ENCODE data around the gene ADAMTS4.

ADAMTS4 gene

DNA sequence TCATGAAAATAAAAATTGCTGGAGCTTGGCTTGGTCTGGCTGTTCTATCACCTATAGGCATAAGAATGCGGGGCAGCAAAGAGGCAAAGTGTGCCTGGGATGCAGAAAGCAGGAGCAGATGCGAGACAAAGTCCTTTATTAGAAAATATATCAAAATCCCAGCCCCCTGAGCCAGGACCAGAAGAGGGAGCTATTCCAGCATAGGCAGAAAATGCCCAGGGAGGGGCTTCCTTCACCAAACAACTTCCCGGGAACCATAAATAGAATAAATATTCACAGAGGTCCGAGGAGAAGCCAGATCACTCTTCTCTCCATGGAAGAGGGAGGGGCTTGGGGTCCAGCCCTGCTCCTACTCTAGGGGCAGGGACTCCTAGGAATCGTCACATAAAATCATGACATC, 27.7 kb downstream of the ADAMTS4 start:
- DNase-seq, result no peak

DNA sequence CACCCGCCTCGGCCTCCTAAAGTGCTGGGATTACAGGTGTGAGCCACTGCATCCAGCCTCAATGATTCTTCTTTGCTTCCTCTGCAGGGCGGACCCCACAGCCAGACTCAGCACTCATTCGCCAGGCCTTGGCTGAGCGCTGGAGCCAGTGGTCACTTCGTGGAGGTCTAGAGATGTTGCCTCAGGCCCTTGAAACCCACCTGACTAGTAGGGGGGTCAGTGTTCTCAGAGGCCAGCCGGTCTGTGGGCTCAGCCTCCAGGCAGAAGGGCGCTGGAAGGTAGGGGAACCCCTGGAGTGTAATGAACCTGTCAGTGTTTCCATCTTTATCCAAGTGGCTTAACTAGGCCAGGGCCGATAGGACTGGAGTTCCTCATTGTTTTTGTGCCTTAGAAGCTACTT, 29.9 kb downstream of the ADAMTS4 start:
- no peak for DNase-seq

DNA sequence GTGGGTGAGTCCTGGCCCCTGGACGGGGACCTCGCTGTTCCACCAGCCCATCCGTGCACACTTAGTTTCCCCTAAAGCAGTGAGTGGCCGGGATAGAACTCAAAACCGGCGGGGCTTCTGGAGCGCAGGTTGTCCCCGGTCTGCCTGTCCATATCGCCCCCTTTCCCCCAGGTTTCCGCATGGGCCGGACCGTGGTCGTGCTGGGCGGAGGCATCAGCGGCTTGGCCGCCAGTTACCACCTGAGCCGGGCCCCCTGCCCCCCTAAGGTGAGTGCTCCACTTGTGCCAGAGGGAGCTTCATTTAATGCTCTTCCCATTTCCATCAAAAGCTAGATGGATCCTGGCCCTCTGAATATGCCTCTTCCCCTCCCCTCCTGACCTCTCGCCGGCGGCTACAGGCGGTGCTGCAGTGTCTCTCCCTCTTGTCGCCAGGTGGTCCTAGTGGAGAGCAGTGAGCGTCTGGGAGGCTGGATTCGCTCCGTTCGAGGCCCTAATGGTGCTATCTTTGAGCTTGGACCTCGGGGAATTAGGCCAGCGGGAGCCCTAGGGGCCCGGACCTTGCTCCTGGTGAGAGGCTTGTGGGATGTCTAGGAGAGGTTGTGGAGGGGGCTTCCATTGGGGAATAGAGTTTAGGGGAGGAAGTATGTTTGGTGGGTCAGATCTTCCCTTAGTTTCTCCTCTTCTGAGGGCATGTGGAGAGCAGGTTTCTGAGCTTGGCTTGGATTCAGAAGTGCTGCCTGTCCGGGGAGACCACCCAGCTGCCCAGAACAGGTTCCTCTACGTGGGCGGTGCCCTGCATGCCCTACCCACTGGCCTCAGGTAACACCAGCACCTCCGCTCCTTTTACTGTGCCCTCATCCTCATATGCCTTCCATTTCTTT, 31.9 kb downstream of the ADAMTS4 start:
- no peak for DNase-seq

DNA sequence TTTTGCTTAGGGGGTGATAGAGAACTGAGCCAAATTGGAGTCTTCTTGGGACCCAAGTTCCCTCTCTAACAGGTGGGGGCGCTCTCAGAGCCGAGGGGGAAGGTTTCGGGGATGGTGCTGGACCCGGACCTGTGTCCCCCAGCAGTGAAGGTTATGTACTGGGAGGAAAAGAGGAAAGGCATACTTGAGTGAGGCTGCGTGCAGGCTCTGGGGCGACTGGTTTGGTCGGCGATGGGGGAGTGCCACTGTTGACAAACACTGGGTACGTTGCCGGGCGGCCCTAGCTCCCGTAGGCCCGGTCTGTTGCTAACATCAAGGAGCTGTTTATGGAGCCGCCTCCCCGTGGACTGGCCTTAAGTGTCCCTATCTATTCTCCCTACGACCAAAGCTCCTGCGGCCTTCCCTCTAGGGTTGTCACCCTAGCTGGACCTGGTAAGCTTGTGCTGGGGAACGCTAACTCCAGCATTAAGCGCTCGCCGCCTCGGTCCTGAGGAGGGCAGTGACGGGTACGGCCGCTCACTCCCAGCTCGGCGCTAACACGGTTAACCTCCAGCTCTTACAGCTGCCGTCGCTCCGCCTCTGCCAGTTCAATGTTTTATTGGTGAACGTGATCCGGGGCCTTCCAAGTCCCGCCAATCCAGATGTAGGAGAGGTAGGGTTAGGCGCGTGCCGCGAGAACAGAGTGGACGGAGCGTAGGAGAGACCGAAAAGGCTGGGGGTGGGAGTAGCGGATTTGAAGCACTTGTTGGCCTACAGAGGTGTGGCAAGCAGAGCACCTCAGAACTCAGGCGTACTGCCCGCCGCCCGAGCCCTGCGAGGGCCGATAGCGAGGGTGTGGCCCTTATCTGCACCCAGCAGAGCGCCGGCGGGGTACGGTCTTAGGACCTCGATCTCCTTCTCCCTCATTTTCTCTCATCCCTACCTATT, 32.8 kb downstream of the ADAMTS4 start, which contains the start of gene PPOX:
Gene PPOX (plus strand): TSS at position 685 of the 927 bp plus-strand sequence. CDS start 422 bp downstream, outside the sequence.
- peak; percentile 97 for DNase-seq

DNA sequence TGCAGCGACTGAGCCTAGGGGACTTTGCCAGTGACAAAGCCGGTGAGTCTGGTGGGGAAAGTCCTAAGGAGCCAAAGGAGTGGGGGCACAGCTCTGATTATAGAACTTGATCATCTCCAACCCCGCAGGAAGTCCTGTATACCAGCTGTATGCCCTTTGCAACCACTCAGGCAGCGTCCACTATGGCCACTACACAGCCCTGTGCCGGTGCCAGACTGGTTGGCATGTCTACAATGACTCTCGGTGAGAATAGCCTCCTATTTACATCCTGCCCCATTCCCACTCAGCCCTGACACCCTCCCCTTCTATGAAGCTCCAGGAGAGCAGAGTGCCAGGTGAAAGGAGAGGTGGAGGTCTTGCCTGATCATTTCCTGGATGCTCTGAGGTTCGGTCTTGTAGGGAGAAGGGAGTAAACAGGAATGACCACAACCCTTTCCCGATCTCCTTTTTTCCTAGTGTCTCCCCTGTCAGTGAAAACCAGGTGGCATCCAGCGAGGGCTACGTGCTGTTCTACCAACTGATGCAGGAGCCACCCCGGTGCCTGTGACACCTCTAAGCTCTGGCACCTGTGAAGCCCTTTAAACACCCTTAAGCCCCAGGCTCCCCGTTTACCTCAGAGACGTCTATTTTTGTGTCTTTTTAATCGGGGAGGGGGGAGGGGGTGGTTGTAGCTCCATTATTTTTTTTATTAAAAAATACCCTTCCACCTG, 33.8 kb downstream of the ADAMTS4 start:
- DNase-seq, result no peak

DNA sequence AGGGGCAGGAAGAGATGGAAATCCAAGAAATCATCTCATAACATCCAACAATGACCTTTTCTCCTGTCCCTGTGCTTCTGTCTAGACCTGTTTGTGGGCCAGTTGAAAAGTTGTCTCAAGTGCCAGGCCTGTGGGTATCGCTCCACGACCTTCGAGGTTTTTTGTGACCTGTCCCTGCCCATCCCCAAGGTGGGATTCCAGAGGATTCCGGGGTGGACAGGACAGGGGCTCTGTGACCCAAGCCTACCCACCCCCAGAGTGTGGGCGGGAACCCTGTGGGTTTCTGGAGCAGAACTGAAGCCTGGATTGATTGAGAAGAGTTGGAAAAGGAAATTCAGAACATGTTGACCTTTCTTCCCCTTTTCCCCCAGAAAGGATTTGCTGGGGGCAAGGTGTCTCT, 35.1 kb downstream of the ADAMTS4 start:
- DNase-seq, result no peak

DNA sequence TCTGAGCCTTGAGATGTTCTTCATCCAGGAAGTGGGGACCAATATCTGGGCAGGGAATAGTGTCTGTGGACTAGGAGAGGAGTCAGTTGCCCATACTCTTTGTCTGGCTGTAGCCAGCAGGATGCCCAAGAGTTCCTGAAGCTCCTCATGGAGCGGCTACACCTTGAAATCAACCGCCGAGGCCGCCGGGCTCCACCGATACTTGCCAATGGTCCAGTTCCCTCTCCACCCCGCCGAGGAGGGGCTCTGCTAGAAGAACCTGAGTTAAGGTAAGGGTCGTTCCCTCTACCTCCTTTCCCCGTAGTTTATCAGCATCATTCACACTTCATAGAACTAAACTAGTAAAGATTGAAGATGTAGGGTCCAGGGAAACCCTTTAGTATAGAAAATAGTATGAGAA, 36.0 kb downstream of the ADAMTS4 start:
- no peak for DNase-seq

DNA sequence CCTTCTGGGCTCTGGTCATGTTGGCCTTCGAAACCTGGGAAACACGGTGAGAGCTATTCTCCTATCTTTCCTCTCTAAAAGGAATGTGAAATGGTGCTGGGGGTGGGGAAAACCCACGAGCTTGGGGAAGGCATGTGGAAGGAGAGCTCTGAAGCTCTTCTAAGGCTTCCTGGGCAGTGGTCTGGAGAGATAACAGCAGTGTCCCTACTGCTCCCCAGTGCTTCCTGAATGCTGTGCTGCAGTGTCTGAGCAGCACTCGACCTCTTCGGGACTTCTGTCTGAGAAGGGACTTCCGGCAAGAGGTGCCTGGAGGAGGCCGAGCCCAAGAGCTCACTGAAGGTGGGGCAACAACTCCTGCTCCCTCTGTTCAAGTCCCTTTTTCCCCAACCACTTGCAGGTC, 36.8 kb downstream of the ADAMTS4 start:
- no peak for DNase-seq

DNA sequence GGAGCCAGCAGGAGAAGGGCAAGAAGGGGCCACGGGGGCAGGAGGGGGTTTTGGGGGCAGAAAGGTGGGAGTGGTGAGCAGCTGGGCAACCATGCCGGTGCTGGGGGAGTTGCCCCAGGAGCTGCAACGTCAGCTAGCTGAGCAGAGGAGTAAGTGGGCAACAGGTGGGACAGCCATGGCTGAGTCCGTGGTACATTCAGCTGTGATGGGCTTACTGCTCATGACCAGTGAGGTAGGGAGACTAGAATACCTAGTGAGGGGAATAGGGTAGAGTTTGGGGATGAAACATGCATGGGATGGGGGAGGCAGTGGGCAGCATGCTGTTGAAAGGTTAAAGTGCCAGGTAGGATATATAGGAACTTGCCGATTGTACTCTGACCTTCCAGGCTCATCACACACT, 37.2 kb downstream of the ADAMTS4 start:
- no peak for DNase-seq

DNA sequence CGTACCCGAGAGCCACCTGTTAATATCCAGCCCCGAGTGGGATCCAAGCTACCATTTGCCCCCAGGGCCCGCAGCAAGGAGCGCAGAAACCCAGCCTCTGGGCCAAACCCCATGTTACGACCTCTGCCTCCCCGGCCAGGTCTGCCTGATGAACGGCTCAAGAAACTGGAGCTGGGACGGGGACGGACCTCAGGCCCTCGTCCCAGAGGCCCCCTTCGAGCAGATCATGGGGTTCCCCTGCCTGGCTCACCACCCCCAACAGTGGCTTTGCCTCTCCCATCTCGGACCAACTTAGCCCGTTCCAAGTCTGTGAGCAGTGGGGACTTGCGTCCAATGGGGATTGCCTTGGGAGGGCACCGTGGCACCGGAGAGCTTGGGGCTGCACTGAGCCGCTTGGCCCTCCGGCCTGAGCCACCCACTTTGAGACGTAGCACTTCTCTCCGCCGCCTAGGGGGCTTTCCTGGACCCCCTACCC, 38.1 kb downstream of the ADAMTS4 start:
- no peak for DNase-seq

DNA sequence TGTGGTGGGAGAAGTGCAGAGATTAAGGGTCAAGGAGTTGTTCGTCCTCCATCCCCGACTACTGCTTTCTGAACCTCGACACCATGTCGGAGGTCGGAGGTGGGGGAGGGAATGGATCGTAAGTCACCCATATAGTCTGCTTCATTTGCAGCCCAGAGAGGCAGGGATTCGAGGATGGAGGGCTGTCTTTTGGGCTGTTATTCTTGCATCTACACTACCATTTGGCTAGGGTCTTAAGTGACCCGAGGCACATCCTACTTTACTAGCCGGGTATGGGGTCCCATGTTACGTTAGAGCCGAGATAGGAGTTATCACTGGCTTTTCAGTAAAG, 39.0 kb downstream of the ADAMTS4 start:
- DNase-seq, result no peak

DNA sequence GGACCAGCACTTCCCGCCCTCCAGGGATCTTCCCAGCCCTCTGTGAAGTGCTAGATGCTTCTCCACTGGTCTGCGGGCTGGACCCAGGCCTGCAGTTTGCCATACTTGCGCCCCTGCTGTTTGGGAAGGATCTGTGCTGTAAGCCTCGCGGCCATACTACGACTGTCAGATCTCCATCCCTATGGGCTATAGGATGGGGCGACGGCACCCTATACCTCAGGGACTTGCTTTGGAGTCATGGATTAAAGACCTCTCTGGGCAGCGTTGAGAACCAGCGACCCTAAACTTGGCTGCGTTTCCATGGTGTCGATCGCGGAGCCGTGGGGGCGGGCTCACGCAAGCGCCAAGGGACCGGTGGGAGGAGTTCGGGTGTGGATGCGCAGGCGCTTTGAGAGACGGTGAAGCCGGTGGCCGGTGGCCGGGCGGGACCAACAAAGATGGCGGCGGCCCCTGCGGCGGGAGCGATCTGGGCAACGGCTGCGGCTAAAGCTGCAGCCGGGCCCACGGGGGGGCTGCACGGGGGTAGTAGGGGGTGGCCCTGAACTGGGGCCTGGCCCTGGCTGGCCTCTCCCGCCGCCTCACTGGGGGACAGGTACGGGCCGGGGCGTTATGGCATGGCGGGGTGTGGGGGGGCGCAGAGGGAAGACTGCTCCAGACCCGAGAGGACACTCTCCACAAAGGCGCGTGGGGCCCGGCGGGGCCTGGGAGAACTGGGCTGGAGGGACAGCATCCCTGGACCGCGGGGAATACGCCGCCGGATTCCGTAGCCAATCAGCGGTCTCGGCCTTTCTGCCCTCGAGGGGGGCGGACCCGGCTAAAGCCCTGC, 39.6 kb downstream of the ADAMTS4 start, which contains the start of gene USP21:
Gene USP21 (plus strand): TSS at position 414 of the 826 bp plus-strand sequence. CDS start 1,141 bp downstream, outside the sequence.
- DNase-seq, result peak; percentile 77

DNA sequence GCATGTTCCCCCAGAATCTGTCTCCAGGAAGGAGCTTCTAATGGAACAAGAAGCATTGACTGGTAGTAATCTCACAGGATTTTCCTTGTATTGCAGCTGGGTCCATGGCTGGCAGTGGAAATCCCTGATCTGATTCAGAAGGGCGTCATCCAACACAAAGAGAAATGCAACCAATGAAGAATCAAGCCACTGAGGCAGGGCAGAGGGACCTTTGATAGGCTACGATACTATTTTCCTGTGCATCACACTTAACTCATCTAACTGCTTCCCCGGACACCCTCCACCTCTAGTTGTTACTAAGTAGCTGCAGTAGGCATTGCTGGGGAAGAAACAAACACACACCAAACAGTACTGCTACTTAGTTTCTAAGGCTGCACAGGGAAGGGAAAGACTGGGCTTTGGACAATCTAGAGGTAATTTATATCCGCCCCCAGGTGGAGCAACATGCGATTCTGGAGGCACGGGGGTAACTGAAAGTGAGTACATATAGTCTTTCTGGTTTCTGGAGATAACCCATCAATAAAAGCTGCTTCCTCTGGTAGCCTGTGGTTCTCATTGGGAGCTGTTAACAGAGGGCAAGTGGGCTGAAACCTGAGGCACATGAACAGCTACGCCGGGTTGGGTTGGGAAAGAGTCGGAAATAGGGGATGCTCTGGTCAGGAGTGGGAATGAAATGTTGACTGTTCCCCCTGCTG, 40.4 kb downstream of the ADAMTS4 start:
- DNase-seq, result no peak

DNA sequence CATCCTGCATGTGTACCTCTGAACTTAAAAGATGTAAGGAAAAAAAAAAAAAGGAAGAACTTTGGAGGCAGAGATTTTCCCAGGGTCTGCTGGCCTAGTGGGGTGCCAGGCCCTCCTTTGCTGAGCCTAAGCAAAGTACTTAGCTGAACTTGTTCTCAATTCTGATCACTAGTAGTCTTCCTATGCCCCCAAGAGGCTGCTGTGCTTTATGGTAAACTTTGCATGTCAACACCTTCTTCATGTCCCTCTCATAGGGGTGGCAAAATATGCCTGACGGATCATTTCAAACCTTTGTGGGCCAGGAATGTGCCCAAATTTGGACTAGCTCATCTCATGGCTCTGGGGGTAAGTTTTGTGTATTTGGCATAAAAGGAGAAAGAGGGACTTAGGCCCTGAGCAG, 41.0 kb downstream of the ADAMTS4 start:
- no peak for DNase-seq

DNA sequence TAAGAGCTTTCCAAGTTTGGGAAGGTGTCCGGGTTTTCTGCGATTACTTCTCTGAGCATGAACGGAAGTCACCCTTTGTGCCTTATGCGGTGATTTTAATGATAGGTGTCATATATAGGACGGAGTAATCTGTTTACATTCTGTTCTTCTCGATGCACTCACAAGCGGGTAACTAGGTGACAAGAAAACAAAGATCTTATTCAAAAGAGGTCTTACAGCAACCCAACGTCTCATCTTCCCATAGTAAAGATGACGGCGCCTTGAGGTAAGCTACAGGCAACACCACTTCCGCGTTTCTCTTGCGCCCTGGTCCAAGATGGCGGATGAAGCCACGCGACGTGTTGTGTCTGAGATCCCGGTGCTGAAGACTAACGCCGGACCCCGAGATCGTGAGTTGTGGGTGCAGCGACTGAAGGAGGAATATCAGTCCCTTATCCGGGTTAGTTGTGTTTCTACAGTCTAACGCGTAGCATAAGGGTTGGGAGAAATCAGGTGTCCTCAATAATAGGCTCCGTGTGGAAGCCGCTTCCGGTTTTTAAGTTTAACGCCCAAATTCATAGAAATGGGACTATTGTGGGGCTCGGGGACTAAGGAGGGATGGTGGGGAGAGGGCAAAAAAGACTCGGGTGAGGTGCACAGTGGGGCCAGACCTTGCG, 45.0 kb downstream of the ADAMTS4 start, which contains the start of gene UFC1:
Gene UFC1 (plus strand): TSS at position 297 of the 656 bp plus-strand sequence. CDS start 20 bp downstream, at position 317.
- DNase-seq, result peak; percentile 56

DNA sequence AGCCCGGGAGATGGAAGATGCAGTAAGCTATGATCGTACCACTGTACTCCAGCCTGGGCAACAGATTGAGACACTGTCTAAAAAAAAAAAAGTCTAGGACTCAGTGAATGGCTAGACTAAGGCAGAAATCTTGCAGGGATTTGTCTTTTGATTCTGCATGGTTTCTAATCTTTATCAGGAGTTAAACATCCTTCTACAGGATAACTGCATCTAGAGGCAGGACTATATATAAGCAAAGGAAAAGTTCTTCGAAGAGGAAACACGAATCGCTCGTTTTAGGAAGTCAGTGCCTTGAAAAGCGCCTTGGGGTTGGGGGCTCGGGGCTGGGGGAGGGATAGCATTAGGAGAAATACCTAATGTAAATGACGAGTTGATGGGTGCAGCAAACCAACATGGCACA, 45.7 kb downstream of the ADAMTS4 start:
- DNase-seq, result no peak

DNA sequence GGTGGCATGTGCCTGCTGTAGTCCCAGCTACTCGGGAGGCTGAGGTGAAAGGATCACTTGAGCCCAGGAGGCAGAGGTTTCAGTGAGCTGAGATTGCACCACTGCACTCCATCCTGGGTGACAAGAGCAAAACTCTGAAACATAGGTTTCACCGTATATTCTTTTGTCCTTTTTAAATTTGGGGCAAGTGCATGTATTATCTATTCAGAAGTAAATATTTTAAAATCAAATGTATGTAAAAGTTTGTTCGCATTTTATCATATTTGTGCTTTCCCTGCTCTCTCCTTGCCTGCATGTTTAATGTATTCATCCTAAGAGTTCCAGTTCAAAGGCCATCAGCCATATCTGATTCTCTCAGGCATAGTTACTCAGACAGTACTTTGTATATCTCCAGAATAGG, 53.0 kb downstream of the ADAMTS4 start:
- no peak for DNase-seq

DNA sequence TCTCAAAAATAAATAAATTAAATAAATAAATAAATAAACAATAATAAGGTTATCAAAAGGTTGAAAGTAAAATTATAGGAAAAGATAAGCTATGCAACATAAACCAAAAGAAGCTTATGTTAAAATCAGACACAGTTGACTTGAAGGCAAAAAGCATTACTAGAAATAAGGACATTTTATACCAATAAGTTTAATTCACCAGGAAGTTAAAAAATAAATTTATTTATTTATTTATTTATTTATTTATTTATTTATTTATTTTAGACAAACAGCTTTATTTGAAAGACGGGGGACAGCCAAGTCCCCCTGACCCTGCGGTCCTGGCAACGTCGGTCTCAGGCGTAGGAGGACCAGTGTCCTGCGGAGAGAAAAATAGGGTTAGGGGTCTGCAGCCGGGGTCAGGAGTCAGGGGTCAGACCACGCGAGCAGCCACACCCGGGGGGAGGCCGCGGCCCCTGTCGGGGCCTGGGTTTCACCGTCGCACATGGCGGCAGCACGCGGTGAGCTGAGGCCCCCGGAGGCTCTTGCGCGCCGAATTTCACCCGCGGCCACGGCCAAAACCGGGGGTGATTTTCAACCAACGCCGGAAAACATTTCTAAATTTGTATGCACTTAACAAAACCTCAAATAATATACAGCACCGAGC, 58.0 kb downstream of the ADAMTS4 start:
- DNase-seq, result no peak

DNA sequence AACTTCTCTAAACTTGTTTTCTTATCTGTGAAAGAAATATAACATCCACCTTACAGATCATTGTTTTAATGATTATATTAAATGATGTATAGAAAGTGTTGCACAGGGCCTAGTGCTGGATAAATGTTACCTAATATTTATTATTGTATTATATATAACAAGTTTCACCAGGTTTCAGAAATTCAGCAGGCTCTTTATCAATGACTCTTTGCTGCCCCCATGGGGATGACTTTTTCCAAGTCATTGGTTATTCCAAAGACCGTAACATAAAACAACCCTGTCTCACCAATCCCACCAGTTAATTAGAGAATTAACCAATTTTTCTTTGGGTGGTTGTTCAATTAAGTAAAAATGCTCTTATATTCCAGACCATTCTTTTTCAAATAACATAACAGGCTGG, 59.1 kb downstream of the ADAMTS4 start:
- no peak for DNase-seq

DNA sequence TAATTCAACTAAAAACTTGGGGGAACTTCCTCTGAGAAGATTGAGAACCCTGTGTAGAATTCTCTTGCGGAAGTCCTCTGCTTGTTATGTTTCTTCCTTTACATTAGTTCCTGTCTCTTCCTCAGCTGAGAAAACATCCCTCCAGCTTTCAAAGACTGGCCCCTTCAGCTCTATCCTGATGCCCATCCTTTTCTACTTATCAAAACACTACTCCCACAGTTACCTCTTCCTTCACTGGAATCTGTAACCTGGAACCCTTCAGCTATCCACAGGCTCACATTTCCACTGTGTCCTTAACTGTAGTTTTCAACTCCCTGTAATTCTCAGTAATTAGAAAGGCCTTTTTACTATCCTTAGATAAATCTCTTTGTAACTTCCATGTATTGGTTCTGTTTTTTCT, 60.4 kb downstream of the ADAMTS4 start:
- no peak for DNase-seq
